CD4-positive, alpha-beta T cell (primary cell): ENCODE data around the gene CAMTA1. TPM values are rescaled to one million over a fixed set of nuclear protein-coding genes. Genes with fewer than 3 reads are reported as not detected.

Source experiments
- ATAC-seq: fragments of 200-7000 bp; cut with Tn5 transposase; one replicate; pipeline ENCODE4 v1.10.0; 2022; ENCODE audit warnings: mild to moderate bottlenecking; ENCODE audit not compliant: poor library complexity
- CTCF ChIA-PET: fragments of 350-600 bp; sonication (Branson Sonifier 250); formaldehyde crosslinking; loops from one replicate; lab custom pipeline; 2021; ENCODE audit warnings: antibody characterized with exemption, inconsistent platforms; lab: Charles Lee
- POLR2A ChIA-PET: fragments of 350-600 bp; sonication (Branson Sonifier 250); formaldehyde crosslinking; loops from one replicate; lab custom pipeline; 2021; ENCODE audit warnings: antibody characterized with exemption, inconsistent platforms; lab: Charles Lee
- DNase-seq, 14 experiments: peaks; one replicate each; pipeline ENCODE4 v3.0.0-alpha.2; 2013 to 2020; ENCODE audit warnings: mixed read lengths in 2 of 14
- H3K27ac ChIP-seq, 2 donors: one replicate each; pipeline versions ENCODE4 v1.5.1 to v1.7.0; 2013; ENCODE audit warnings: low read length in 2 of 2, low read depth in 1 of 2, mild to moderate bottlenecking in 1 of 2
- H3K27me3 ChIP-seq, 2 experiments: 1 replicate in 1 of 2; 2 replicates in 1 of 2; pipeline versions ENCODE4 v1.6.1 to v1.7.0; 2013; ENCODE audit warnings: low read length in 2 of 2, control low read depth in 1 of 2, mild to moderate bottlenecking in 1 of 2, moderate library complexity in 1 of 2; ENCODE audit not compliant: insufficient read depth in 2 of 2, control insufficient read depth in 1 of 2
- H3K36me3 ChIP-seq: one replicate; pipeline ENCODE4 v1.6.1; 2013; ENCODE audit warnings: low read length, control low read depth; ENCODE audit not compliant: insufficient read depth
- H3K4me1 ChIP-seq: one replicate; pipeline ENCODE4 v1.6.1; 2013; ENCODE audit warnings: low read length, control low read depth; ENCODE audit not compliant: insufficient read depth
- H3K4me3 ChIP-seq: one replicate; pipeline ENCODE4 v1.5.1; 2013; ENCODE audit warnings: mild to moderate bottlenecking, low read length, moderate library complexity
- H3K9me3 ChIP-seq, 2 experiments: 1 replicate in 1 of 2; 2 replicates in 1 of 2; pipeline versions ENCODE4 v1.6.1 to v1.7.0; 2013; ENCODE audit warnings: low read length in 2 of 2, mild to moderate bottlenecking in 2 of 2, control low read depth in 1 of 2, moderate library complexity in 1 of 2; ENCODE audit not compliant: control insufficient read depth in 1 of 2, insufficient read depth in 1 of 2
- H3K27ac Mint-ChIP-seq: one replicate; pipeline ENCODE4 v1.8.0; 2020; ENCODE audit warnings: mixed read lengths
- H3K27me3 Mint-ChIP-seq: one replicate; pipeline ENCODE4 v1.8.0; 2021; ENCODE audit warnings: mixed read lengths
- H3K36me3 Mint-ChIP-seq: one replicate; pipeline ENCODE4 v1.8.0; 2021; ENCODE audit warnings: low read depth, mixed read lengths
- H3K4me1 Mint-ChIP-seq: one replicate; pipeline ENCODE4 v1.8.0; 2021; ENCODE audit warnings: low read depth, mixed read lengths
- H3K4me3 Mint-ChIP-seq: one replicate; pipeline ENCODE4 v1.8.0; 2020; ENCODE audit warnings: mild to moderate bottlenecking, mixed read lengths
- H3K9me3 Mint-ChIP-seq: one replicate; pipeline ENCODE4 v1.8.0; 2020; ENCODE audit warnings: mixed read lengths
- CTCF ChIP-seq: fragments of 200-600 bp; IDR thresholded peaks from one replicate; pipeline ENCODE4 v1.8.0; 2022; ENCODE audit warnings: antibody characterized with exemption, mild to moderate bottlenecking
- intact Hi-C, 2 experiments: fragments of 100-400 bp; cut with DNase I in 1 of 2; cut with micrococcal nuclease in 1 of 2; formaldehyde crosslinking; loops; one replicate each; pipeline versions ENCODE4 v1.15.1 to v1.9.0; 2023 to 2025; cut with DNase I, micrococcal nuclease
- total RNA-seq, 174 experiments: library from RNA in 2 of 174; stranded (reverse) in 2 of 174; gene quantifications; one replicate each; pipeline ENCODE4 v1.2.3 and lab custom pipeline; 2021 to 2026

Gene CAMTA1
- total RNA-seq, 2 experiments from 2014 or later, result 38.6 to 39.3 TPM

DNA sequence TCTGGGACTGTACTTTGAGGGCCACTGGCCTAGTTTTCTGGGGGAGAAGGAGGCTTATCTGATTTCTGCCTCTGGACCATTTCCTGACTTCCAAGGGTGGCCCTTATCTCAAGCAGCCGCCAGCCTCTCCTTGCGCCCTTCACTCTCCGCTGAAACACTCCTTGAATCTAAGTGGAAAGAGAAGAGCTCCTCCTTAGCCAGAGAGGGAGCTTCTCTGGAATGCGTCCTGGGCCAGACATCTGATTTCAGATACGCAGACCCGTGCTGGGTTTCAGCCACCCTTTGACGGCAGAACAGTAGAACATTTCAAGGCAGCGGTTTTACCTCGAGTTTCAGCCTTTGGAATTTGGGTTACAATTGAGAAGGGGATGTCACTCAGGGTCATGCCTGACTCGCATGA is 308.0 kb downstream of the CAMTA1 start:
- DNase-seq (no peak), ATAC-seq (no peak)
- no peaks in the 10 kb centered on the region for H3K9me3 Mint-ChIP-seq
- Histone ChIP-seq H3K4me3 (no peak overlapping the region), H3K4me1 (no peaks in the 10 kb centered on the region), H3K27ac (no peak overlapping the region), H3K9me3 (no peaks in the 10 kb centered on the region), H3K27me3 (peaks cover 4 to 5% of the 10 kb centered on the region in 2 experiments), H3K36me3 (no peaks in the 10 kb centered on the region)
- CTCF ChIA-PET, result no interaction called here
- no peak for TF ChIP-seq CTCF
- peaks cover 28% of the 10 kb centered on the region for H3K27me3 Mint-ChIP-seq
- H3K4me3 Mint-ChIP-seq, result no peak overlapping the region
- H3K4me1 Mint-ChIP-seq, result no peaks in the 10 kb centered on the region
- intact Hi-C loops, result no loop called here
- H3K27ac Mint-ChIP-seq, result no peak overlapping the region
- POLR2A ChIA-PET, result no interaction called here
- no peaks in the 10 kb centered on the region for H3K36me3 Mint-ChIP-seq

DNA sequence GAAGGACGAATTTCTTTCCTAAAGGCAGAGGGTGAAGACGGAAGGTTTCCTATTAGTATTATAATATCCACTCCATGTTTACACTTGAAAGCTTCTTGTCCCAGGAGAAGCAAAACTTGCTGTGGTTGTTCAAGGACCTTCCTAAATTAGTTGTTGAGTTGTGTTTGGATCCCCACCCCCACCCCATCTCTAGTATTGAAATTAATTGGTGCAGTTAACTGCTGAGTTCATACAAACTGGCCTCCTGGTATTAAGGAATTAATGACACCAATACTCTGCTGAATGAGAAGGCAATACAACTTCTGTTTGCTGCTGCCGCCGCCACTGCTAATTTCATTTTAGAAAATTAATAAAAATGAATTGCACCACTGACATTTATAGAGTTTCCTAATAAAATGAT is 308.8 kb downstream of the CAMTA1 start:
- Mint-ChIP-seq H3K27me3 (peaks cover 29% of the 10 kb centered on the region), H3K27ac (no peak overlapping the region), H3K4me1 (no peaks in the 10 kb centered on the region), H3K4me3 (no peak overlapping the region), H3K9me3 (no peaks in the 10 kb centered on the region), H3K36me3 (no peaks in the 10 kb centered on the region)
- Histone ChIP-seq H3K4me1 (no peaks in the 10 kb centered on the region), H3K27ac (no peak overlapping the region), H3K27me3 (peaks cover 4 to 5% of the 10 kb centered on the region in 2 experiments), H3K9me3 (no peaks in the 10 kb centered on the region), H3K4me3 (no peak overlapping the region), H3K36me3 (no peaks in the 10 kb centered on the region)
- no peak for TF ChIP-seq CTCF
- intact Hi-C loops, result no loop called here
- DNase-seq (no peak), ATAC-seq (no peak)
- POLR2A ChIA-PET, result no interaction called here
- CTCF ChIA-PET, result no interaction called here

- ATAC-seq, result no peak
Observed at GRCh38 chr1:7094509-7094908, 309.3 kb downstream of the CAMTA1 start.

More at GRCh38 chr1:7094509-7094908, 309.3 kb downstream of the CAMTA1 start:
- Histone ChIP-seq H3K4me3 (no peak overlapping the region), H3K27ac (no peak overlapping the region), H3K9me3 (no peaks in the 10 kb centered on the region), H3K4me1 (no peaks in the 10 kb centered on the region), H3K27me3 (peaks cover 4 to 5% of the 10 kb centered on the region in 2 experiments), H3K36me3 (no peaks in the 10 kb centered on the region)
- Mint-ChIP-seq H3K9me3 (no peaks in the 10 kb centered on the region), H3K36me3 (no peaks in the 10 kb centered on the region), H3K27ac (no peak overlapping the region), H3K4me3 (no peak overlapping the region), H3K4me1 (no peaks in the 10 kb centered on the region), H3K27me3 (peaks cover 29% of the 10 kb centered on the region)
- ChIA-PET POLR2A (no interaction called here), CTCF (no interaction called here)
- no peak for DNase-seq
- intact Hi-C loops, result no loop called here
- no peak for TF ChIP-seq CTCF
